Activated CD4-positive, alpha-beta T cell treated with anti-CD3 and anti-CD28 coated beads for 1 hour (primary cell): ENCODE measurements around the gene INTS4.
"Not testable (repeated sequence)": the region's sequence is repeated elsewhere in the genome, so short reads cannot be mapped to it uniquely, and the experiment has no call there.

Source experiments
- DNase-seq: peaks from one replicate; pipeline ENCODE4 v3.0.0-alpha.2; 2020

The INTS4 gene

GRCh38 chr11:78023426-78023825, 29.0 kb upstream of the INTS4 start:
- no peak for DNase-seq

GRCh38 chr11:78022397-78023396, 28.2 kb upstream of the INTS4 start, which contains the start of gene KCTD14:
Gene KCTD14, minus strand, starts transcription at chr11:78023276. Its CDS starts 27 bp downstream, at chr11:78023249.
- DNase-seq = no peak

- DNase-seq = no peak
These were observed 27.1 kb upstream of the INTS4 start for GRCh38 chr11:78021611-78022010.

DNA sequence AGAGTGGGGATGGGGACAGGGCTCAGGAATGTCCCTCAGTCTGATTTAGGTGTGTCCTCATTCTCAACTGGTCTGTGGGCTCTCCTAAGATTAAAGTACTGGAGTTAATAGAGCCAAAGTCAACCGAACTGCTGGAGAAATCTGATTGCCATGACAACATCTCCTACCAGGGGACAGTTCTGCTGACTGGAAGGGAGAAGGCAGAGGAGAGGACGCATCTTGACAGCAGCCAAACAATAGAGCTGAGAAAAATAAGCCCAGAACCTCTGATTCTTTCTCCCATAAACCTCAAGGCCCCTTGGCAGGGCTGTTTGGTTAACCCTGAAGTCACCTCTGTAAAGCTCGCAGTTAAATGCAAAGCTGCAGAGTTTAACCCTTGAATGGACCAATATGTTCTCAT, 25.8 kb upstream of the INTS4 start:
- DNase-seq = no peak

DNA sequence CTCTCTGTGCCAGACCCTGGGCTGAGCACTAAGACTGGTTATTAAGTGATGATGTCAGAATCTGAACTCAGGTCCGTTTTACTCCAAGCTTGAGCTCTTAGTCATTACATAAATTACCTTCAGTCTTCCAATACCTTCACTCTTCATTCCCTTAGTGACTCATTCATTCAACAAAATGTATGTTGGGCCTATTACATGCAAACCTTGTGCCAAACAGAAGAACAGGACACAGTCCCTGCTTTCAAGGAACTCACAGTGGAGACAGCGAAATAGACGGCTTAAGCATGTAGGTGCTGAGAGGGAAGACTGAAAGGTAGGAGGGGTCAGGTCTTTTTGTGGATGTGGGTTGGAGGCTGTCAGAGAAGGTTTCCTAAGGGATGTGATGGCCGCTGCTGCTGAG, 25.3 kb upstream of the INTS4 start:
- no peak for DNase-seq

DNA sequence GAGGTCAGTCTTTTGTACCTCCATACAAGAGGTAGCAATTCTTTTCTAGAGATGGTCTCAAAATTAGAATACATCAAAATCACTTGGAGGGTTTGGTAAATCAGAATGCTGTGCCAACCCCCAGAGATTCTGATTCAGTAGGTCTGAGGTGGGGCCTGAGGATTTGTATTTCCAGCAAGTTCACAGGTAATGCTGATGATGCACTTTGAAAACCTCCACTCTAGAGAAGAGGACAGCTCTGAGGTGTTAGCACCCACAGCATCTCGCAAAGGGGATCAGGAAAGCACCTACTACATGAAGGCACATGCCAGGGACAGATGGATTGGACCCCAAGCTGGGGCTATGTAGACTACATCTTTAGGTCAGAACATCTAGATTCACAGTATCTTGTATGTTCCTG, 21.4 kb upstream of the INTS4 start:
- DNase-seq = no peak

- not testable (repeated sequence) for DNase-seq
These were observed 20.6 kb upstream of the INTS4 start for GRCh38 chr11:78014937-78015520.

GRCh38 chr11:78011301-78011700, 16.8 kb upstream of the INTS4 start:
- no peak for DNase-seq

- no peak for DNase-seq
These were observed 16.3 kb upstream of the INTS4 start for GRCh38 chr11:78010755-78011154.

DNA sequence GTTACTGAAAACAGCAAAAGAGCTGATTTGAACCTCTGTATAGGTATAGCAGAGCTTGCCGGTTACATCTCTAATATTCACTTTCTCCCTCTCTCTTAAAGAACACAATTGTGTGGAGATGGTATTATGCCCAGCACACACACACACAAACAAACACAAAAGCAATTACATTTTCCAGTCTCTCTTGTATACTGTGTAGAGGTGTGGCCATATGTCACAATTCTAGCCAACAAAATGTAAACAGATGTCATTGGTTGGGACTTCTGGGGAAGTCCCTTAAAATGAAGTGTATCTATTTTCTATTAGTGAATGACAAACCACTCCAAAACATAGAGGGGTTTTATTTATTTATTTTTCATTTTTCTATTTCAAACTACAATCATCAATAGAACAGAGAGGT, 15.8 kb upstream of the INTS4 start:
- no peak for DNase-seq

DNA sequence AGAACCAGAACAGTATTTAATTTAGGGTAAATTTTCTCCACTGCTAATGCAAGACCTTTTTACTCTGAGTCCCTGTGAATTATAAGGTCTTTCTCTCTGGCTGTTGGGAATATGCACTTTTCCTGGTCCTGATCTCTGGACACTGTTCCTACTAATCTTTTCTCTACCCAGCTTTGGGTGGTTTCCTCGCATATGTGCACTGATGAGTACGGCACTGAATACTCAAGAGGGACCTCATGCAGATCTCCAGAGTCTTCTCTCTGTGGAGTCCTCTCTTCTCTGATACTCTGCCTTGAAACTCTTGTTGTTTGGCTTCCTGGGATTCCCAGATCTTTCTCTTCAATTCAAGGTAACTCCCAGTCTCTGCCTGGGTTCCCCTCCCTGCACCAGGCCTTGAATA, 14.6 kb upstream of the INTS4 start:
- DNase-seq = no peak

DNA sequence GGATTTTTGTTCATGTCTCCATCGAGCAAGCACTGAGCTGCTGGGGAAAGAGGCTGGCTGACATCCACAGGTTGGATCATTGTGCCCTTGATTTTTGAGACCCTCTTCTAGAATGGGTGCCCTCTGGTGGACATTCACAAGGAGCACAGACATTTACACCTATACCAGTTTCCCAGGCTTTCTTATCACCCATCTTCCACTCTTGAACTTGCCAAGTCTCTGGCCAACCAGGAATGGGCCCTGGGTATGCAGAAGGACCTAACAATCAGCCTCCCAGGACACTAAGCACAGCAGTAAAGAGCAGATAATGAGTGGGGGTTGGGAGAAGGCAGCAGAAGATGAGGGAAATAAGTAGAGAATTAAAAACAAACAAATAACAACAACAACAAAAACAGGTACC, 5.7 kb upstream of the INTS4 start:
- no peak for DNase-seq

DNA sequence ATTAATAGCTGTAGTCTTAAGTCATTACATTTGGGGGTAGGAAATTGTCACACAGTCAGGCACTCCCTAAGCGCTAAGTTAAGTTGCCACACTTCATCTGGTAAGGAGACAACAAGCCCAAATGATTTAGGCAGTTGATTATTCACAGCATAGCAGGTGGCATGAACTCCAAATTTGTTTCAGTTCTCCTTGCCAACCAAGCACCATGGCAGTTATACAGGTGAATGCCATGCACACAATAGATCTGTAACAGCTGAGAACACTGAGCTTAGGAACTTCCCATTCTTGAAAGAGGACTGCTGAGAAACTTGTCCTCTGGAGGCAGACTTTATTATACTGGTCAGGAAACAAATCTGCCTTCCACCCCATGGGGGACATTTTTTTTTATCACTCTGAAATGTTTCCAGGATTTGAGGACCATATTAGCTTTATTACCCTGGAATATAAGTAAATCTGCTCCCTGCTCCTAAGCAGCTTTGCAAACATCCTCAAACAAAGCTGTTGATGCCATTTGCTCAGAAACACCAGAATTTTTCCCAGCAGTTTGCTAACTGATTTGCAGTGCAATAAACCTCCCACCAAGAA, 5.1 kb upstream of the INTS4 start:
- DNase-seq = no peak

- no peak for DNase-seq
These were observed 566 bp downstream of the INTS4 start for GRCh38 chr11:77993902-77994301.

GRCh38 chr11:77990981-77991380, 3.5 kb downstream of the INTS4 start:
- no peak for DNase-seq

GRCh38 chr11:77986456-77986855, 8.0 kb downstream of the INTS4 start:
- DNase-seq = not testable (repeated sequence)

- no peak for DNase-seq
These were observed 13.0 kb downstream of the INTS4 start for GRCh38 chr11:77981346-77981947.

DNA sequence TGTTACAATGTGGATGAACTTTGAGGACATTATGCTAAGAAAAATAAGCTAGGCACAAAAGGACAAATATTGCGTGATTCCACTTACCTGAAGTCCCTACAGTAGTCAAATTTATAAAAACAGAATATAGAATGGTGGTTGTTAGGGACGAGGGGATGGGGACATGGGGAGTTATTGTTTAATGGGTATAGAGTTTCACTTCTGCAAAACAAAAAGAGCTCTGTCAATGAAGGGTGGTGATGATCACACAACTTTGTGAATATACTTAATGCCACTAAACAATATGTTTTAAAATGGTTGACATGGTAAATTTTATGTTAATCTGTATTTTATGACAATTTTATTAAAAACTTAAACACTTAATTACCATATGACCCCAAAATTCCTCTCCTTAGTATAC, 26.1 kb downstream of the INTS4 start:
- DNase-seq = no peak

GRCh38 chr11:77967753-77968152, 26.7 kb downstream of the INTS4 start:
- DNase-seq = no peak

- DNase-seq = no peak
These were observed 27.3 kb downstream of the INTS4 start for GRCh38 chr11:77967121-77967520.

DNA sequence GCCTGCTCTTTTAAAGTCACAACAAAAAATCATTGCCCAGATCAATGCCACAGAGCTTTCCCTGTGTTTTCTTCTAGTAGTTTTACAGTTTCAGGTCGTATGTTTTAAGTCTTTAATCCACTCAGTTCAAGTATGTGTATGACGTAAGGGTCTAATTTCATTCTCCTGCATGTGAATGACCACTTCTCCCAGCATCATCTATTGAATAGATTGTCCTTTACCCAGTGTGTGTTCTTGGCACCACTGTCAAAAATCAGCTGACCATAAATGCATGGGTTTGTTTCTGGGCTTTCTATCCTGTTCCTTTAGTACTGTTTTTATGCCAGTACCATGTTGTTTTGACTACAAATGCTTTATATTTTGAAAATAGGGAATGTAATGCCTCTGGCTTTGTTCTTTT, 28.1 kb downstream of the INTS4 start:
- no peak for DNase-seq

GRCh38 chr11:77959434-77959833, 35.0 kb downstream of the INTS4 start:
- no peak for DNase-seq

GRCh38 chr11:77958583-77959177, 35.8 kb downstream of the INTS4 start:
- DNase-seq = not testable (repeated sequence)
